GM13977 (cell line): ENCODE results near the gene MTHFD1L.

Experiments
- DNase-seq: peaks from one replicate; pipeline ENCODE4 v3.0.0; 2012; ENCODE audit warnings: low spot score
- in situ Hi-C: fragments of 300-500 bp; cut with MboI; formaldehyde crosslinking; loops from one replicate; pipeline ENCODE4 v1.12.0; 2022; ENCODE audit warnings: low sequenced_read_pairs, low pct_unique_long_range_greater_than_20kb, mixed read lengths, inconsistent platforms; ENCODE audit not compliant: unreplicated experiment
- TF ChIP-seq, protein P1 (sequence below): IDR thresholded peaks from 2 replicates; pipeline ENCODE4 v1.5.1; 2012; ENCODE audit warnings: mild to moderate bottlenecking, control low read depth; ENCODE audit not compliant: insufficient read depth; ENCODE audit errors: extremely low read depth, missing control alignments

MTHFD1L gene

DNA sequence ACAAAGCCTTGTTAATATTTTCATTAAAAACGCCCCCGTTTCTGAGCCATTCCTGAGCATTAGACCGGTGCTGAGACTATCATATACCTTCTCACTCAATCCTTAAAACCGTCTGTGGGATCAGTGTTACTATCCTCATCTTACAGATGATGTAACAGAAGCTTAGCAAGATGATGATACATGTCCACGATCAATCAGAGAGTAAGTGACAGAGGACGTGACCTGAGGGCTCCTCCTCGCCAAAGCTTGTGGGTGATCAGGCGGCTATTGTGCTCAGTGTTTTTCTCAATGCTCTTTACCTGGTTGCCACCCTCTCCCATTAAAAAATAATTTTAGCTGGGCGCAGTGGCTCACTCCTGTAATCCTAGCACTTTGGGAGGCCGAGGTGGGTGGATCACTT, 113.1 kb downstream of the MTHFD1L start:
- TF ChIP-seq, protein P1, sequence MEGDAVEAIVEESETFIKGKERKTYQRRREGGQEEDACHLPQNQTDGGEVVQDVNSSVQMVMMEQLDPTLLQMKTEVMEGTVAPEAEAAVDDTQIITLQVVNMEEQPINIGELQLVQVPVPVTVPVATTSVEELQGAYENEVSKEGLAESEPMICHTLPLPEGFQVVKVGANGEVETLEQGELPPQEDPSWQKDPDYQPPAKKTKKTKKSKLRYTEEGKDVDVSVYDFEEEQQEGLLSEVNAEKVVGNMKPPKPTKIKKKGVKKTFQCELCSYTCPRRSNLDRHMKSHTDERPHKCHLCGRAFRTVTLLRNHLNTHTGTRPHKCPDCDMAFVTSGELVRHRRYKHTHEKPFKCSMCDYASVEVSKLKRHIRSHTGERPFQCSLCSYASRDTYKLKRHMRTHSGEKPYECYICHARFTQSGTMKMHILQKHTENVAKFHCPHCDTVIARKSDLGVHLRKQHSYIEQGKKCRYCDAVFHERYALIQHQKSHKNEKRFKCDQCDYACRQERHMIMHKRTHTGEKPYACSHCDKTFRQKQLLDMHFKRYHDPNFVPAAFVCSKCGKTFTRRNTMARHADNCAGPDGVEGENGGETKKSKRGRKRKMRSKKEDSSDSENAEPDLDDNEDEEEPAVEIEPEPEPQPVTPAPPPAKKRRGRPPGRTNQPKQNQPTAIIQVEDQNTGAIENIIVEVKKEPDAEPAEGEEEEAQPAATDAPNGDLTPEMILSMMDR, result no peak
- in situ Hi-C loops, result no loop called here
- DNase-seq, result no peak

DNA sequence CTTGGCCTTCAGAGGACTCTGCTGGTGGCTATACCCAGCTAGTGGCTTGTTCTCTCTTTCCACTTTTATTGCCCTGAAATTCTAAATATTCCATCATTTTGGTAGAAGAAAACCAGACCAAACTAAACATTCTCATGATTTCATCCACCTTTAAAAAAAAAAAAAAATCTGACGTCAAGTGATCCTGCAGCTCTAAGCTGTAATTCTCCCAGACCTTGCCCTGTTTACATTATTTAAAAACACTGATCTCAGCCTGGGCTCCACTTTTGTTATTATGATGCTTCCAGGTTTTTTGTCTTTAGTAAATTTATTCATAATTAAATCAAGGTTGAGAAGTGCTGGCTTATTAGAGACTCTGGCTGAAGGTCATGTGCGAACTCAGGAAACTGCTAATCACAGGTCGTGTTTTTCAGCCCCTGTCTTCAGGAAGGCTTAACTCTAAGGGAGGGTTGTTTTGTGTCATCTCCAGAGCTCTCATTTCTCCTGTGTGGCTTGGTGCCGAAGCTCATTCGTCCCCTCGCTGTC, 114.4 kb downstream of the MTHFD1L start:
- TF ChIP-seq, protein P1, result no peak
- DNase-seq, result no peak
- in situ Hi-C loops, result no loop called here

DNA sequence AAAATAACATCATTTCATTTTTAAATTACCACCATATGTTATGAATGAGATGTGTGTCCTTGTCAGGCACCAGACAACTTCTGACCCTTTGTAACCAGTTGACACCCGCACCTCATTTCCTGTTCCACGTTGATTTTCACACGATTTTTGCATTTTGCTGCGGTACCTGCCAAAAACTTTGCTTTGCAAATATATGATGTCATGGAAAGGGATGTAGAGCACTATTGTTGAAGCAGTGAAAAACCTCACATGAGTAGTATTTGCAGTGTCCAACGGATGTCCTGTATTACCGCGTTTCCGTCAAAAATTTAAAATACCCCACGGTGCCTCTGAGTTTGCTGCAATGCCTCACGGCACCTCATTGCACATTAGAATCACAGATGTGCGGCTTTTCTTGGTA, 115.6 kb downstream of the MTHFD1L start:
- in situ Hi-C loops, result no loop called here
- TF ChIP-seq, protein P1, result no peak
- peak; percentile 47 for DNase-seq

DNA sequence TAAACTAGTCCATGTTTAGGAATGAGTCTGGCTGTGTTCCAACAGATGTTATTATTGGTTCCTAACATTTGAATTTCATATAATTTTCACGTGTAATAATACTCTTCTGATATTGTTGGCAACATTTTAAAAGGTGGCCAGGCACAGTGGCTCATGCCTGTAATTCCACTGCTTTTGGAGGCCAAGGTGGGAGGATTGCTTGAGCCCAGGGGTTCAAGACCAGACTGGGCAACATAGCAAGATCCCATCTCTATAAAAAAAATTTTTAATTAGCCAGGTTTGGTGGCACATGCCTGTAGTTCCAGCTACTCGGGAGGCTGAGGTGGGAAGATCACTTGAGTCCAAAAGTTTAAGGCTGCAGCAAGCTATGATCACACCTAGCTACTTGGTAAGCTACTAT, 116.2 kb downstream of the MTHFD1L start:
- in situ Hi-C loops, result no loop called here
- no peak for DNase-seq
- TF ChIP-seq, protein P1, result no peak

DNA sequence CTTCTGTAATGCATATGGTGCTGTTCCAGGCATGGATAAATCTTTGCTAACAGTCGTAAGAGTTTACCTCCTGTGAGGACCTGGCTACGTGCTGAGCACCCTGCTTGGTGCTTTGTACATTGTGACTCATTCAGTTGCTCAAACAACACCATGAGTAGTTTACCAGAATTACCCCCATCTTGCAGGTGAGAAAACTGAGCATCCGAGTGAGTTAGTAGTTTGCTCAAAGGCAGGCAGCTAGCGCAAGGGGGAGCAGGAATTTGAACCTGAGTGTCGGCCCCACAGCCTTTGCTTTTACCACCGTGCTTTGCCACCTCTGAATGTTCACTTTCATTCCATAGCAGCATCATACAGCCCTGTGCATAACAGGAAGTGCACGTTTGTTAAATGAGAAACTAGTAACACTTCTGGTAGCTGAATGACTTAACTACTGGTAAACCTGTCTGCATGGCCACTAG, 121.9 kb downstream of the MTHFD1L start:
- TF ChIP-seq, protein P1, result no peak
- DNase-seq, result no peak
- in situ Hi-C loops, result no loop called here

DNA sequence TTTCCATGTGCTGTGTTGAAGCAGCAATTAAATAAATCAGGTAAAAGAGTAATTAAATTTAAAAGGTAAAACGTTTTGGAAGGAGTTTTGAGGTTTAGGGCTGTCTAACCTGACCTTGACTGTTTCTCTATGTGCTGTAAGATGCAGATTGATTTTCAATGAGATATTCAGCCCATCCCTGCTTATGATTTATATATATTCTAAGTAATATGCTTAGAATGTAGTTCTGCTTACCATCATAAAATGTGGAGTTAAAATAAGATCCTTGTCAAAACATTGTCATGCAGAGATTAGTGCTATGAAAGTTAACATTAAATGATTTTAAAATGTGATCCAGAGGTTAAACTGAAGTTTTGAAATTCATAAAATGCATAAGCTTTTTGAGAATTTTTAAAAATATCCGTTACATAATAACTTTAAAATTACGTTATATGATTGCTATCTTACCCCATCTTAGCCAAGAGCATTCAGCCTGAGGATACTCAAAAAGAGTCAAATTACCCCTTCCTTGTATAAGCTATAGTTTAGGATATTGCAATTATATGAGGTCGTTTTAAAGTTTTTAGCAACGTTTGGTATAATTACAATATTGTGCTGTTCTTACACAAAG, 122.5 kb downstream of the MTHFD1L start:
- in situ Hi-C loops, result no loop called here
- TF ChIP-seq, protein P1, result no peak

More for the DNA sequence above, 122.5 kb downstream of the MTHFD1L start:
- no peak for DNase-seq
